NCI-H510A (cell line): ENCODE results near the gene S100PBP.

ENCODE experiments used
- DNase-seq: peaks from one replicate; lab custom pipeline; 2025; lab: John Stamatoyannopoulos, UW

S100PBP gene

DNA sequence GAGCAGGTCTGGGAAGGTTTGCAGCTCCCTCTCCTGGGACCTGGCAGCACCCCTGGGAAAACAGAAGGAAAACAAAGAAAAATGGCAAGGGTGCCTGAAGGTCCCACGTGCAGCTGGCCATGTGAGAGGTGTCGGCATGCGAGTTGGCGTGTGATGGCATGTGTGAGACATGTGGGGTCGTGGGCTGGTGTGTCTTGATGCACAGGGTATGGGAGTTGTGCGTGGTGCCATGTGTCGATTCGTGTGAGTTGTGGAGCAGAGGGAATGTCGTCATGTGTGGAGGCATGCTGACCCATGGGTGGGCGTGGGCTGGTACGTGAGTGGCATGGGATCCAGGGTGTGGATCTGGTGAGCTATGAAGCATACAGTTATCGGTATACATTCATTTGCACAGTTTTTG lies 70.2 kb downstream of the S100PBP start:
- no peak for DNase-seq

- no peak for DNase-seq
Measured at GRCh38 chr1:32888134-32888533, 70.7 kb downstream of the S100PBP start.

DNA sequence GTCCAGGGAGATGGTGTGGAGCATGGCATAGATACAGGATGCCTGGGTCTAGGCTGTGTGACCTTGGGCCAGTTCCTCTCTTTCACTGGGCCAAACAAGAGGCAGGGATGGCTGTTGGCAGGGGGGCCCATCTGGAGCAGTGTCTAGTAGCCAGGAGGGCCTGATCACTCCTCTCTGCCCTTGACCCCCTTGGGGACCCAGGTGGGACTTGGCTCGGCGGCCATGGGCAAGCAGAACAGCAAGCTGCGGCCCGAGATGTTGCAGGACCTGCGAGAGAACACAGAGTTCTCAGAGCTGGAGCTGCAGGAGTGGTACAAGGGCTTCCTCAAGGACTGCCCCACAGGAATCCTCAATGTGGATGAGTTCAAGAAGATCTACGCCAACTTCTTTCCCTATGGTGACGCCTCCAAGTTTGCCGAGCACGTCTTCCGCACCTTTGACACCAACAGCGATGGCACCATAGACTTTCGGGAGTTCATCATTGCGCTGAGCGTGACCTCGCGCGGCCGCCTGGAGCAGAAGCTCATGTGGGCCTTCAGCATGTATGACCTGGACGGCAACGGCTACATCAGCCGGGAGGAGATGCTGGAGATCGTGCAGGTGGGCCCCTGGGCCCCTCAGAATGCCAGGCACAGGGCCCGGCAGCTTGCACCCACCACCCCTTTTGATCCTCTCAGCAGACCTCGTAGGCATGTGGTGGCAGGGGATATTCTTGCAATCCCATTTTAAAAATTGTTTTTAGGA lies 71.4 kb downstream of the S100PBP start:
- no peak for DNase-seq

GRCh38 chr1:32889731-32890278 lies 72.4 kb downstream of the S100PBP start:
- DNase-seq: no peak

- DNase-seq: no peak
Measured at GRCh38 chr1:32890516-32891240, 73.2 kb downstream of the S100PBP start.

GRCh38 chr1:32891241-32891570 lies 73.8 kb downstream of the S100PBP start:
- DNase-seq: no peak

DNA sequence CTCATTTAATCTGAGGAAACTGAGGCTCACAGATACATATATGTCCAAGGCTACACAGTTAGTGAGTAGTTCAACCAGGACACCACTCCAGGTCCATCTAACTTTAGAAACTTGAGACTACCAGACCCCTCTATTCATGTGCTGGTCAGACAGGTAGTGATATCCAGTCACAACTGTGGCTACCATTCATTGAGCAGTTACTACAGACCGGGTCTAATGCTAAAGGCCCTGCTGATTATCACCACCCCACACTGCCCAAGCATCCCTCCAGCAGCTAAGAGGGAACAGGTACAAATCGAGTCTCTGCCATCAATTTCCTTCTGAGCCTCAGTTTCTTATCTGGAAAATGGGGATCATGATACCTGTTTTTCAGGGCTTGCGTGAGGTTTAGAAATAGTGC lies 74.2 kb downstream of the S100PBP start:
- DNase-seq: no peak

GRCh38 chr1:32892368-32893197 lies 75.1 kb downstream of the S100PBP start:
- peak; percentile 85 for DNase-seq

DNA sequence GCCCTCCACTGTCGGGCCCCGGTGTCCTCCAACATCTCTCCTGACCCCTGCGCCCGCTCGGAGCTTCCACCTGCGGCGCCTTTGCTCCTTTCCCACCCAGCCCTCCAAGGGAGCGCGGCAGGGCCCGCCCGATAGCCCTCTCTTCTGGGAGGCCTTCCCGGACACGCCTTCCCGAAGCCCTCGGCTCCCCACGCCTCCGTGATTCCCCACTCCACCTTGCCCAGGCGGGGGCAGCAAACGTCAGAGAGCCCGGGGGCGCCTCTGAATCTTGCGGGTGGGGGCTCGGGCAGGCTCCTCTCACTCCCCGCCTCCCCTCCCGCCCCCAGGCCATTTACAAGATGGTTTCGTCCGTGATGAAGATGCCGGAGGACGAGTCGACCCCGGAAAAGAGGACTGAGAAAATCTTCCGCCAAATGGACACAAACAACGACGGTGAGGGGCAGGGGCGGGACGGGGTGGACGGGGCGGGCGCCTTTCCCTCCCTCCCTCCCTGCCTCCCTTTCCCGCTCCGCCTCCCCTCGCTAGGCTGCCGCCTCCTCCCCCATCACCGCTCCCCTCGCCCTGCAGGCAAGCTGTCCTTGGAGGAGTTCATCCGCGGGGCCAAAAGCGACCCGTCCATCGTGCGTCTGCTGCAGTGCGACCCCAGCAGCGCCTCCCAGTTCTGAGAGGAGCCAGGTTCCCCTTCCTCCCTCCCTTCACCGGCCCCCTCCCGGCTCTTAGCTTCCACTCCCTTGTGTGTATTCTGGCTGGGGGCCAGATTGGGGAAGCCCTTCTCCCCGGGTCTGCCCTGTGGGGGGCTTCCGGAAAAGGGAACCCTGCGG lies 76.0 kb downstream of the S100PBP start:
- peak; percentile 69 for DNase-seq

DNA sequence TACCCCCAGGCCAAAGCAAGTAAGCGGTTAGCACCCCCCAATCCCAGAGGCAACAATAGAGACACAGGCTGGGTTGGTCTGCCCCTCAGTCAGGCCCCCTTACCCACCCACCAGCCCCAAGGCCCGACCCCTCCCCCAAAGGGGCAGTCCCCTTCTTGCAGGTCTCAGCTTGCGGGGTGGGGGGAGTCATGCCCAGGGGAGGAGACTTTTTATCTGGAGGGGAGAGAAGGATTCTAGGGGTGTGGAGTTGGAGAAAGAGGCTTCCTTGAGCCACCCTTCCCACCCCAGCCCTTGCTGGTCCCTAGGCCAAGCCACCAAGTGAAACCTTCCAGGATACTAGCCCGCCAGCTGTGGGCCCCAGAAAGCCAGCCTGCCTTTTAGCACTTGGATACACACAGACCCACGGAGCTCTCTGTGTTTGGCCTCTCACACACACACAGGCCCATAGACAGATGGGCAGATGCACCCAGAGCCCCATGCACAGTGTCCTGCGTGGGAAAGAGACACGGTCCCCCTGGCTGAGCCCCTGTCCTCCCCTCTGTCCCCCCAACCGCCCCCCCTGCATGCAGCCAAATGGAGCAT lies 76.7 kb downstream of the S100PBP start:
- no peak for DNase-seq

- no peak for DNase-seq
Measured at GRCh38 chr1:32894681-32895080, 77.2 kb downstream of the S100PBP start.

- no peak for DNase-seq
Measured at GRCh38 chr1:32895325-32896215, 78.1 kb downstream of the S100PBP start.

DNA sequence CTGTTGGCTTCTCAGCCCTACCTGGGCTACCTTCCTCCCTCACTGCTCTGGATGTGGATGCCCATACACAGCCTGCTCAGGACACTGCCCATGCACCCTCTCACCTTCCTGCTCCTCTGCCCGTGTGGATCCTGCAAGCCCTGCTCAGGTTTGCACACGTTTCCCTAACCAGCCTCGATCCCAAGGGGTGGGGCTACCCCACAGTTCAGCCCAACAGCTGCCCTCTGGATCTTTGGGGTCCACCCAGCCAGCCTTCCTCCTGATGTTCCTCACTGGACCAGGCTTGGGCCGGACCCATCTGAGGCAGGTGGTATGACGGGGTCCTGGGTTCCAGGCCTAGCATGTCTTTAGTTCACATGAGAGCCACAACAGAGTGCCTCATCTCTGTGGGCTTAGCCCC lies 79.0 kb downstream of the S100PBP start:
- DNase-seq: no peak

DNA sequence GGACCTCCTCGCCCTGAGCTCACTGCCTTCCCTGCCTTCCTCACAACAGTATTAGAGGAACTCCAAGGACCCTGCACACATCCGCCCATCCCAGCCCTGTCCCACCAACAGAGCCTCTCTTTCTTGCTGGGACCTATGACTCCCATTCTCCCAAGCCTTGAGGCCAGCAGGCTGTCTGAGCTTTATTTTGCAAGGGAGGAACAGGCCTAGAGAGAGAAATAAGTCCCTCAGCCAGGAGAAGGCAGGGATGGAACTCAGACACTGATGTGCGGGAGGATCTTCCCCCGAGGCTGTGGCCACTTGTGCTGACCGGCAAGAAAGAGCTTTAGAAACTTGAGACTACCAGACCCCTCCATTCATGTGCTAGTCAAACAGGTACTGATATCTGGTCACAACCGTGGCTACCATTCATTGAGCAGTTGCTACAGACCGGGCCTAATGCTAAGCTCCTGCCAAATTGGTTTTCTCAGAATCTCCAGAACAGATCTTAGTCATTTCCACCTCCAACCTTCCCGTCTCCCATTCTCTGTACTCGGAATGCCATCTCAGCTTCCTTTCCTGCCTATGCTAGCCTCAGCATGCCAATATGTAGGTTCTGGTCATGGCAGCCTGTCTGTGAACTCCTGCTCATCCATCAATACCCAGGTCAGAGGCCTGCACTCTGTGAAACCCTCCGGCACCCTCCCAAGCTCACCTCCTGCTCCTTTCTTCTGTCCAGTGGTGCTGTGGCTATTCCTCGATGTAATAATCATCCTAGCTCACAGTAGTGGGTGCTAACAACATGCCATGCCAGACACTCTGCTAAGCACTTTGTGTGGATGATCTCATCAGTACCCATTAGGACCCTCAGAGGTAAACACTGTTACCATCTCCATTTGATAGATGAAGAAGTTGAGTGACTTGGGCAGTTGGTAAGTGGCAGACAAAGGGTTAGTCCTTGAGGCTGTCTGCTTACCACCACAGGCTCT lies 79.9 kb downstream of the S100PBP start:
- no peak for DNase-seq

DNA sequence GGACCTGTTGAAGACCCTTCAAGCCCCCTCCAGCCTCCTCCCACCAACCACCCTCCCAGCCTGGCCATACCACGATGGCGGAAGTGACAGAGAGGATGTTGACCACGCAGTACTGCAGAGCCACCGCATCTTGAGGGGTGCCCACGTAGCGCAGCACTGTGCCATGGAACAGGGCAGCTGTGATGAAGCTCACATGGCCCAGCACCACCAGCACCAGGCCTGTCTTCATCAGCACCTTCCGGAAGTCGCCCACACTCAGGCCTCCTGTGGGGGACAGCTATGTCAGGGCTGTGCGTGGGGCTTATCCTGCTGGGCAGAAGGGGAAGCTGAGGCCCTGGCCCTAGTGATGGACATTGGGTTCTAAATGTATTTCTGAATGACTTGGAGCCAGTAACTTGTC lies 80.6 kb downstream of the S100PBP start:
- DNase-seq: no peak

DNA sequence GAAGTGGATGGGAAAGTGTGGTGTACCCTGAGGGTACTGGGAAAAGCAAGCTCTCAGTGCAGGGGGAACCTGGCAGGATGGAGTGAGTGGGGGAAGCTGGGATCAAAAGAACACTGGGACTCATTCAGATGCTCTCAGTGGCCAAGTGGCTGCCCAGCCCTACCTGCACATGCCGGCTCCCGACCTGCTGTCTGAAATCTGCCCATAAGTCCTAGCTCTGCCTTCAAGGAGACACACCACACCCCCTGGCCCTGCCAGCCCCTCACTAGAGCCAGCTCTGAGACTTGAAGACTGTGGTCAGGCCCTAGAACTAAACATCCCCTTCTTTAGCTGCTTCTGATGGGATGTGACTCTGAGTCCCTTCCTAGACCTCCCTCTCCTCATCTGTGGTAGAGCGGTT lies 81.5 kb downstream of the S100PBP start:
- DNase-seq: no peak

DNA sequence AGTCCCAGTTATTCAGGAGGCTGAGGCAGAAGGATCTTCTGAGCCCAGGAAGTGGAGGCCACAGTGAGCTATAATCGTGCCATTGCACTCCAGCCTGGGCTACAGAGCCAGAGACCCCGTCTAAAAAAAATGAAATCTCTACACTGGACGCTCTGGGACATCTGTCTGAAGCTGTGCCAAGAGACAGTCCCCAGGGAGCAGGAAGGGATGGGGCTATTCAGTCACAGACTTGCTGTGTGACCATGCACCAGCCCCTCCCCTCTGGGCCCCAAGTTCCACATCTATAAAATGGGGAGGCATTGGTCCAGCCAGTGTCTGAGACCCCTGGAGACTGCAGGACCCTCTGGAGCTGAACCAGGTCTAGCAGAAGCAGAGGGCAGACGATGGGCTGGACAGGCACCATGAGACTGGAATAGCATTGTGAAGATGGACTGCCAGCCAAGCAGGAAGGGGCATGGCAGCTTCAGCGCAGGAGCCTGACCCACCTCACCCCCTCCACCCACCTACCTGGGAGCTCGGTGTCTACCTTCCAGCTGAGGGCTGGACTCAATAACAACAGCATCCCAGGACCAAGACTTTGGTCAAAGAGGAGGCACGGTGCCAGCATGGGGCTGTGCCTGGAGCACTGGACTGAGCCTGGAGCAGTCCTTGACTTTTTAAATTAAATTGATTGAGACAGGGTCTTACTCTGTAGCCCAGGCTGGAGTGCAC lies 82.3 kb downstream of the S100PBP start:
- DNase-seq: no peak

- no peak for DNase-seq
Measured at GRCh38 chr1:32900371-32900955, 83.0 kb downstream of the S100PBP start.
